T-helper 1 cell treated with Interleukin-12 subunit alpha and Interleukin-12 subunit beta and Interleukin-4 antibody, amounts not matched to agents 30 μg/mL and 1 μg/mL, for 36 hours (primary cell): ENCODE results near the gene USP16.
A peak's percentile ranks its signal among the peaks of the same experiment; 100 is the strongest.
"Not testable (repeated sequence)": the region's sequence is repeated elsewhere in the genome, so short reads cannot be mapped to it uniquely, and the experiment has no call there.

Experiments
- H3K27ac Mint-ChIP-seq: one replicate; pipeline ENCODE4 v1.8.0; 2021; ENCODE audit warnings: mild to moderate bottlenecking, mixed read lengths
- H3K27me3 Mint-ChIP-seq: one replicate; pipeline ENCODE4 v1.8.0; 2021; ENCODE audit warnings: low read depth, mixed read lengths
- H3K36me3 Mint-ChIP-seq: one replicate; pipeline ENCODE4 v1.8.0; 2021; ENCODE audit warnings: low read depth, mixed read lengths
- H3K4me1 Mint-ChIP-seq: one replicate; pipeline ENCODE4 v1.8.0; 2021; ENCODE audit warnings: low read depth, mixed read lengths
- H3K4me3 Mint-ChIP-seq: one replicate; pipeline ENCODE4 v1.8.0; 2021; ENCODE audit warnings: mild to moderate bottlenecking, moderate library complexity, mixed read lengths
- H3K9me3 Mint-ChIP-seq: one replicate; pipeline ENCODE4 v1.8.0; 2021; ENCODE audit warnings: mixed read lengths

Gene USP16

GRCh38 chr21:29024474-29025327, at the start of gene USP16:
TSS of gene USP16 (plus strand) at chr21:29024668. CDS start at chr21:29027914, 3,246 bp downstream.
- Mint-ChIP-seq H3K27ac (peak within 1 kb of the TSS; percentile 94), H3K36me3 (peaks cover 15% of the 10 kb centered on the region), H3K27me3 (no peaks in the 10 kb centered on the region), H3K9me3 (no peaks in the 10 kb centered on the region), H3K4me3 (peak within 1 kb of the TSS; percentile 94), H3K4me1 (peaks cover 43% of the 10 kb centered on the region)

- H3K27ac Mint-ChIP-seq: no peak overlapping the region
- no peaks in the 10 kb centered on the region for H3K9me3 Mint-ChIP-seq
- H3K4me1 Mint-ChIP-seq: peaks cover 7% of the 10 kb centered on the region
- peaks cover 37% of the 10 kb centered on the region for H3K36me3 Mint-ChIP-seq
- H3K4me3 Mint-ChIP-seq: no peak overlapping the region
- no peaks in the 10 kb centered on the region for H3K27me3 Mint-ChIP-seq
These were observed 49.1 kb upstream of the USP16 start for GRCh38 chr21:28975397-28975796.

GRCh38 chr21:28979092-28979491, 45.4 kb upstream of the USP16 start:
- H3K9me3 Mint-ChIP-seq: no peaks in the 10 kb centered on the region
- no peak overlapping the region for H3K27ac Mint-ChIP-seq
- H3K27me3 Mint-ChIP-seq: no peaks in the 10 kb centered on the region
- peaks cover 39% of the 10 kb centered on the region for H3K36me3 Mint-ChIP-seq
- H3K4me3 Mint-ChIP-seq: no peak overlapping the region
- H3K4me1 Mint-ChIP-seq: peaks cover 9% of the 10 kb centered on the region

- Mint-ChIP-seq H3K4me3 (no peak overlapping the region), H3K36me3 (peaks cover 39% of the 10 kb centered on the region), H3K4me1 (peaks cover 5% of the 10 kb centered on the region), H3K27me3 (no peaks in the 10 kb centered on the region), H3K27ac (no peak overlapping the region), H3K9me3 (no peaks in the 10 kb centered on the region)
These were observed 41.8 kb upstream of the USP16 start for GRCh38 chr21:28982637-28983036.

GRCh38 chr21:28986677-28987076, 37.8 kb upstream of the USP16 start:
- no peak overlapping the region for H3K4me3 Mint-ChIP-seq
- no peak overlapping the region for H3K27ac Mint-ChIP-seq
- no peaks in the 10 kb centered on the region for H3K9me3 Mint-ChIP-seq
- peaks cover 21% of the 10 kb centered on the region for H3K4me1 Mint-ChIP-seq
- peaks cover 20% of the 10 kb centered on the region for H3K36me3 Mint-ChIP-seq
- H3K27me3 Mint-ChIP-seq: no peaks in the 10 kb centered on the region

GRCh38 chr21:28988146-28988545, 36.3 kb upstream of the USP16 start:
- not testable (repeated sequence) for H3K27ac Mint-ChIP-seq, H3K27me3 Mint-ChIP-seq
- H3K4me1 Mint-ChIP-seq: peaks cover 27% of the 10 kb centered on the region

GRCh38 chr21:28991861-28992525, 32.5 kb upstream of the USP16 start:
- Mint-ChIP-seq H3K36me3 (peaks cover 4% of the 10 kb centered on the region), H3K4me1 (peaks cover 27% of the 10 kb centered on the region), H3K27me3 (no peaks in the 10 kb centered on the region), H3K4me3 (peak overlapping the region; percentile 97), H3K9me3 (no peaks in the 10 kb centered on the region), H3K27ac (peak overlapping the region; percentile 98)

More at GRCh38 chr21:28988146-28988545, 36.3 kb upstream of the USP16 start:
- H3K9me3 Mint-ChIP-seq, H3K4me3 Mint-ChIP-seq: not testable (repeated sequence)
- peaks cover 17% of the 10 kb centered on the region for H3K36me3 Mint-ChIP-seq

GRCh38 chr21:28992526-28993292, 31.8 kb upstream of the USP16 start, which contains the start of gene LTN1:
TSS of gene LTN1 (minus strand) at chr21:28992877. CDS start at chr21:28992805, 72 bp downstream.
- H3K27me3 Mint-ChIP-seq: no peaks in the 10 kb centered on the region
- no peaks in the 10 kb centered on the region for H3K9me3 Mint-ChIP-seq
- peak within 1 kb of the TSS; percentile 98 for H3K27ac Mint-ChIP-seq
- peak within 1 kb of the TSS; percentile 97 for H3K4me3 Mint-ChIP-seq
- peaks cover 27% of the 10 kb centered on the region for H3K4me1 Mint-ChIP-seq
- H3K36me3 Mint-ChIP-seq: peaks cover 4% of the 10 kb centered on the region

GRCh38 chr21:28993293-28993629, 31.2 kb upstream of the USP16 start:
- Mint-ChIP-seq H3K27me3 (no peaks in the 10 kb centered on the region), H3K4me3 (peak overlapping the region; percentile 97)

GRCh38 chr21:29002442-29003144, 21.9 kb upstream of the USP16 start:
- Mint-ChIP-seq H3K9me3 (no peaks in the 10 kb centered on the region), H3K27ac (peak overlapping the region; percentile 94), H3K36me3 (peaks cover 2% of the 10 kb centered on the region), H3K4me3 (peak overlapping the region; percentile 88), H3K4me1 (peaks cover 10% of the 10 kb centered on the region), H3K27me3 (no peaks in the 10 kb centered on the region)

More at GRCh38 chr21:28993293-28993629, 31.2 kb upstream of the USP16 start:
- Mint-ChIP-seq H3K9me3 (no peaks in the 10 kb centered on the region), H3K4me1 (peaks cover 27% of the 10 kb centered on the region), H3K27ac (peak overlapping the region; percentile 98), H3K36me3 (peaks cover 4% of the 10 kb centered on the region)

GRCh38 chr21:29005696-29006095, 18.8 kb upstream of the USP16 start:
- Mint-ChIP-seq H3K27me3 (no peaks in the 10 kb centered on the region), H3K4me3 (no peak overlapping the region), H3K9me3 (no peaks in the 10 kb centered on the region), H3K27ac (no peak overlapping the region), H3K4me1 (peaks cover 10% of the 10 kb centered on the region), H3K36me3 (peaks cover 3% of the 10 kb centered on the region)

- peaks cover 3% of the 10 kb centered on the region for H3K36me3 Mint-ChIP-seq
- H3K27me3 Mint-ChIP-seq: no peaks in the 10 kb centered on the region
- no peak overlapping the region for H3K27ac Mint-ChIP-seq
These were observed 17.3 kb upstream of the USP16 start for GRCh38 chr21:29007135-29007534.

GRCh38 chr21:29007810-29008209, 16.7 kb upstream of the USP16 start:
- Mint-ChIP-seq H3K27ac (no peak overlapping the region), H3K9me3 (no peaks in the 10 kb centered on the region), H3K4me3 (no peak overlapping the region), H3K27me3 (no peaks in the 10 kb centered on the region), H3K4me1 (peaks cover 3% of the 10 kb centered on the region), H3K36me3 (peaks cover 3% of the 10 kb centered on the region)

More at GRCh38 chr21:29007135-29007534, 17.3 kb upstream of the USP16 start:
- peaks cover 6% of the 10 kb centered on the region for H3K4me1 Mint-ChIP-seq
- no peaks in the 10 kb centered on the region for H3K9me3 Mint-ChIP-seq
- no peak overlapping the region for H3K4me3 Mint-ChIP-seq

GRCh38 chr21:29008367-29008766, 16.1 kb upstream of the USP16 start:
- peaks cover 3% of the 10 kb centered on the region for H3K36me3 Mint-ChIP-seq
- no peaks in the 10 kb centered on the region for H3K9me3 Mint-ChIP-seq
- H3K4me3 Mint-ChIP-seq: no peak overlapping the region
- no peaks in the 10 kb centered on the region for H3K27me3 Mint-ChIP-seq
- H3K4me1 Mint-ChIP-seq: peaks cover 2% of the 10 kb centered on the region
- H3K27ac Mint-ChIP-seq: no peak overlapping the region
